ENCODE results near the gene AKAP13. TPM values are rescaled to one million over a fixed set of nuclear protein-coding genes. Genes with fewer than 3 reads are reported as not detected.
"Not testable (repeated sequence)": the region's sequence is repeated elsewhere in the genome, so short reads cannot be mapped to it uniquely, and the experiment has no call there.

The AKAP13 gene
- total RNA-seq, 1 donor from 2014 or later, result 184 TPM

DNA sequence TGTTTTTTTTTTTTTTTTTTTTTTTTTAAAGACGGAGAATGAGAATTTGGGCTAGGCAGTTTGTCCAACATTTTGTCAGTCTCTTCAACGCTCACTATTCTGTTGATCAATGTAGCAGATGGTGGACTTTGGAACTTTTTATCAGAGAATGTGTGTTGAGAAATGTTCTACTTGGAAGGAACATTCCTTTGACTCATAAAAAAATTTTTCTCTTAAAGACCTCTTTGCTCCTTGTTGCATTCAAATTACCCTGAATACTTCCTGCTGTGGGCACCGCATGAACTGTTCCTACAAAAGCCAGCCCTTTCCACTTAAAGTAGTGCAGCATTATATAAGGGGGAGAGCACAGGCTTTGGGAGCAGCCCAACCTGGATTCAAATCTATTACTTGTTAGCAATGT is 182.9 kb downstream of the AKAP13 start:
- no peak for DNase-seq (ENCODE audit: low spot score)

DNA sequence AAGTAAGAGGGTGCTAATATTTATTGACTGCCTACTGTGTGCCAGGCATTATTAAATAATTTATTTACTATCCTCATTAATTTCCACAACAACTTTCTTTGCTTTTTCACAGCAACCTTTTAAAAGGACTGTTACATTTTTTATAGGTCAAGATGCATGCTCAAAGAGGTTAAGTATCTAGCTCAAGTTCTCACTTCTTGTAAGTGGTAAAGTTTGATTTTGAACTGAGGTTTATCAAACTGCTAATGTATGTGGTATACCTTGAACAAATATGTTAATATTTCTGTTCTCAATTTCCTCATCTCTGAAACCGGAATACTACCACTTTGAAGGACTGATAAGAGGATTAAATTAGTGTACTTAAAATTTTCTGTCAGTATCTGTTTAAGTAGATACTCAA is 183.3 kb downstream of the AKAP13 start:
- no peak for DNase-seq (ENCODE audit: low spot score)

- DNase-seq (ENCODE audit: low spot score), result no peak
Observed at GRCh38 chr15:85564686-85565085, 184.3 kb downstream of the AKAP13 start.

DNA sequence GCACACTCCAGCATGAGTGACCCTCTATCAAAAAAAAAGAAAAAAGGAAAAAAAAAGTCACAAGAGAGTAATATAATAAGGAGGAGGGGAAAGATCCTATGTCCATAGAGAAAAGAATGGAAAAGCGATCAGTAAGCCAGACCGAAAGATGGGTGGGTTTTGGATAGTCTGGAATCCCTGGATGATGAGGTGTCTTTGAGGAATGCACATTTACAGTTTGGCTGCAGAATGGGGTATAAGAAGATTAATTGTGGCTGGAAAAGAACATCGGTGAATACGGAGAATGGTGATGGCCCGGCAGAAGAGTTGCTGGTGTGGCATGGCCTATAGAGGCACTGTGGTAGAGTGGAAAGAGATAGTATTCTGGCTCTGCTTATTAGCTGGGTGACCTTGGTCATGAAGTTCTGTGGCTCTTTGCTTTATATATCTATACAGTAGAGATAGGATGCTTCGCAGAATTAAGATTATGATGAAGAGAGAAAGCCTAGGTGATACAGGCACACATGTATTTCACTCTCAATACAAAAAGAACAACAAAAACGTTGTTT is 187.9 kb downstream of the AKAP13 start:
- no peak for DNase-seq (ENCODE audit: low spot score)

GRCh38 chr15:85570336-85570735 is 189.9 kb downstream of the AKAP13 start:
- no peak for DNase-seq (ENCODE audit: low spot score)

DNA sequence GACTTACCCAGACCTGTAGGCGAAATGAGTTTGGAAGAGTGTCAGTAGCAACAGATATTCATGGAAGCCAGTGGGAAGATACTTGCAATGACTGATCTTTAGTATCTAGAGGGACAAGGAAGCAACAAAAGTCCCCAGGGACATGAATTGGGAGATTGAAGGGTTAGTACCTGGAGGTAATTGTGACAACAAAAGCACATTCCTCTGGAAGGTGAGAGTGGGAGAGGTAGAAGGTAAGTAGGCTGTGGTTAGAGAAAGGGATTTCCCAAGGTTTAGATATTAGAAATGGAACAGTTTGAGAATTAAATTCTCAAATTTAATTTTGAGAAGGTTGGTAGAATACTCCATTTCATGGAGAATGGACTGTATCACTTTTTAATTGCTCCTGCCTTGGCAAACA is 191.4 kb downstream of the AKAP13 start:
- no peak for DNase-seq (ENCODE audit: low spot score)

- DNase-seq (ENCODE audit: low spot score), result no peak
Observed at GRCh38 chr15:85576392-85576791, 196.0 kb downstream of the AKAP13 start.

- peak; percentile 75 for DNase-seq (ENCODE audit: low spot score)
Observed at GRCh38 chr15:85578941-85579701, 198.7 kb downstream of the AKAP13 start.

DNA sequence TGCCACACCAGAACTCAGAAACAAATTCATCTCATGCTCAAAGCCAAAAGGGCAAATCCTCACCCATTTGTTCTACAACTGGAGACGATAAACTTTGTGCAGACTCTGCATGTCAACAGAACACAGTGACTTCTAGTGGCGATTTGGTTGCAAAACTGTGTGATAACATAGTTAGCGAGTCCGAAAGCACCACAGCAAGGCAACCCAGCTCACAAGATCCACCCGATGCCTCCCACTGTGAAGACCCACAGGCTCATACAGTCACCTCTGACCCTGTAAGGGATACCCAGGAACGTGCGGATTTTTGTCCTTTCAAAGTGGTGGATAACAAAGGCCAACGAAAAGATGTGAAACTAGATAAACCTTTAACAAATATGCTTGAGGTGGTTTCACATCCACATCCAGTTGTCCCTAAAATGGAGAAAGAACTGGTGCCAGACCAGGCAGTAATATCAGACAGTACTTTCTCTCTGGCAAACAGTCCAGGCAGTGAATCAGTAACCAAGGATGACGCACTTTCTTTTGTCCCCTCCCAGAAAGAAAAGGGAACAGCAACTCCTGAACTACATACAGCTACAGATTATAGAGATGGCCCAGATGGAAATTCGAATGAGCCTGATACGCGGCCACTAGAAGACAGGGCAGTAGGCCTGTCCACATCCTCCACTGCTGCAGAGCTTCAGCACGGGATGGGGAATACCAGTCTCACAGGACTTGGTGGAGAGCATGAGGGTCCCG is 199.7 kb downstream of the AKAP13 start:
- peak; percentile 82 for DNase-seq (ENCODE audit: low spot score)

DNA sequence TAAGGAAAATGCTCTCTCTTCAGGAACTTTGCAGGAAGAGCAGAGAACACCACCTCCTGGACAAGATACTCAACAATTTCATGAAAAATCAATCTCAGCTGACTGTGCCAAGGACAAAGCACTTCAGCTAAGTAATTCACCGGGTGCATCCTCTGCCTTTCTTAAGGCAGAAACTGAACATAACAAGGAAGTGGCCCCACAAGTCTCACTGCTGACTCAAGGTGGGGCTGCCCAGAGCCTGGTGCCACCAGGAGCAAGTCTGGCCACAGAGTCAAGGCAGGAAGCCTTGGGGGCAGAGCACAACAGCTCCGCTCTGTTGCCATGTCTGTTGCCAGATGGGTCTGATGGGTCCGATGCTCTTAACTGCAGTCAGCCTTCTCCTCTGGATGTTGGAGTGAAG is 200.5 kb downstream of the AKAP13 start:
- peak; percentile 86 for DNase-seq (ENCODE audit: low spot score)

- DNase-seq (ENCODE audit: low spot score), result peak; percentile 66
Observed at GRCh38 chr15:85581495-85581894, 201.1 kb downstream of the AKAP13 start.

- peak; percentile 72 for DNase-seq (ENCODE audit: low spot score)
Observed at GRCh38 chr15:85582131-85583079, 202.0 kb downstream of the AKAP13 start.

DNA sequence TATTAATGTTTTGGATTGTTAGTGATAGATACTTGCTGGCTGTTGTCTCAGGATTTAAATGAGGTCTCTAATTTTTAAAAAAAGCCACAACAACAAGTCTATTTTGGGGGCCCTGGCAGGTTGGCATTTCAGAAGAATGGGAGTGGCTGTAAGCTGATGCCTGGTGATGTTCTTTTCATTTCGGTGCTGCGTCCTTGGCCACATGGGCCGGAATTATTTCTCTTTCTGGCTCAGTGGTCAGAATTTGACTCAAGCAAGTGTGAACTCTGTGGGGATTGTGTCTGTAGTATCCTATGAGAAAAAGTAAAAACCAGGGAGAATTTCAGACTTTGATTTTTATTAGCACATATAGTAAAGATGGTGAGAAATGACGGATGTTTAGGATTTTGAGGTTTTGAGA is 203.0 kb downstream of the AKAP13 start:
- no peak for DNase-seq (ENCODE audit: low spot score)

- peak; percentile 53 for DNase-seq (ENCODE audit: low spot score)
Observed at GRCh38 chr15:85583923-85584390, 203.6 kb downstream of the AKAP13 start.

DNA sequence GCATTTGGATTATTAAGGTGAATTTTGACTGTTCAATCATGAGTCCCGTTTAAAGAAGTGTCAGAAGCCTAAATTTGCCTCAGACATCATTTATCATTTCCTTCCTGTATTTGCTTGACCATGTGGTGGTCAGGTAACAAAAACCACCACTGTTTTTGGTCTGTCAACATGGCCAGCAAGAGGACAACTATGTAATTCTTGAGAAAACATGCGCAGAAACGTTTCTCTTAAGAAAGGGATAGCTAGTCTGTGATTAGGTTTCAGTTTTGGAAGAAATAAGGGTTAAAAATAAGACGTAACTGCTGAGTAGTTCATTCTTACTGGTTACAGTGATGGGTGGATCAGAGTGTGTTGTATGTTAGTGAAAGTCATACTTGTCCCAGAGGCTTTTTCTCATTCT is 204.5 kb downstream of the AKAP13 start:
- DNase-seq (ENCODE audit: low spot score), result no peak

DNA sequence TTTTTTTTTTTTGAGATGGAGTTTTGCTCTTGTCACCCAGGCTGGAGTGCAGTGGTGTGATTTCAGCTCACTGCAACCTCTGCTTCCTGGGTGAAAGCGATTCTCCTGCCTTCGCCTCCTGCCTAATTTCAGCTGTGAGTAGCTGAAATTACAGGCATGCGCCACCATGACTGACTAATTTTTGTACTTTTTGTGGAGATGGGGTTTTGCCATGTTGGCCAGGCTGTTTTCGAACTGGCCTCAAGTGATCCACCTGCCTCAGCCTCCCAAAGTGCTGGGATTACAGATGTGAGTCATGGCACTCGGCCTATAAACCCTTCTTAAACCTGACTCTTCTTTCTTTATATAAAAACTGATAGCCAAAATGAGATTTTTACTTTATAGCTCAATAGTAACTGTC is 205.8 kb downstream of the AKAP13 start:
- DNase-seq (ENCODE audit: low spot score), result not testable (repeated sequence)

DNA sequence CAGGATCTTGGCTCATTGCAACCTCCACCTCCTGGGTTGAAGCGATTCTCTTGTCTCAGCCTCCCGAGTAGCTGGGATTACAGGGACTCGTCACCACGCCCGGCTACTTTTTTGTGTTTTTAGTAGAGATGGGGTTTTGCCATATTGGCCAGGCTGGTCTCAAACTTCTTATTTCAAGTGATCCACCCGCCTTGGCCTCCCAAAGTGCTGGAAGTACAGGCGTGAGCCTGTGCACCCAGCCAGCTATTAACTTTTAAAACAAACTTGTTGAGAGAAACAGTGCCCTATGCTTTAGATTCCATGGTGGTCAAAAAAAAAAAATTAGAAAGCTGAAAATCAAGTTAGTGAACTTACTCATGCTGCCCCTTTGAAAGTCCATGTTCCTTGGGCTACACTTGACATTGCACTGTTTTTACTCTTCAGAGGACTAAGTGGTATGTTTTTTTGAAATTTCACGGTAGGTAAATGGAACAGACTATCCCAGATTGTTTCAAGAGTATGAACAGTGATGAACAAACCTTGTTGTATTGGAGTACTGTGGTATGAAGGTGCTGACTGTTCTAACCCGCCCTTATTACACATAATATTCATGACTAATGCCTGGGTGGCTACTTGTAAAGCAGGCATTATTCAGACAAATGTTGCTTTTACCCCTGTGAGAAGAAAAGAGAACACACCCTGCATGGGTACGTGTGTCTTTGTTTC is 207.5 kb downstream of the AKAP13 start:
- DNase-seq (ENCODE audit: low spot score), result no peak

DNA sequence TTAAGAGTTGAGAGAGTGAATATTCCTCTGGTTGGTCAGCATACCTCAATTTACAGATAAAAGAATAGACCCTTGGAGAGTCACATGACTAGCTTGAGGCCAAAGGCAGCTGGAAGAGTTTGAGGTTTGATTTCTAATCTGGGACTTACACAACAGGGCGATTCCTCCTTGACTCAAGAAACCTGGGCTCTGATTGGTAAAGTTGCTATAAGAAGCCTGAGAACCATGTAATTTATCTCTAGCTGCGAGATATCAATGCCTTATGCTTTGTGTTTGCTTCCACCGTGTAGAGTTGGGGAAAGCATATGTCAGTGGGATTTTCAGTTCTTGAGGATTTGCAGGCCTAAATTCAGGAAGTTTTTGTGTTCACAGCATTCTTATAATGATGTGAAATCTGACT is 208.3 kb downstream of the AKAP13 start:
- no peak for DNase-seq (ENCODE audit: low spot score)

DNA sequence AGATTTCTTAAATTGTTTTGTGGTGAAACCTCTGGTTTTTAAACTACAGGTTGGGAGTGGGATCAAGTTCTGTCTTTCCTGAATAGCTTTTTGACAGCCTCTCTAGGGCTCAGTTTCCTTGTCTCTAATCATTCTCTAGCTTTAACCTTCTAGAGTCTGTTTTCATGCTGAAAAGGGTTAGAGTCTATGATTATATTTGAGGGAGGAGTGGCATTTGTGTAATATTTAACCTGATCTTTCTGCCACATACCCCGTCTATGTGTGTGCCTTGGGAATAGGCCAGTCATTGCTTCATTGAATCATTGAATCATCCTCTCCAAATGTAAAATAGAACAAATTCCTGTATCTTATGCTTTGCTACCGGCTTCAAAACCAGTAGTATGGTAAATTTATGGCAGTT is 209.4 kb downstream of the AKAP13 start:
- no peak for DNase-seq (ENCODE audit: low spot score)

DNA sequence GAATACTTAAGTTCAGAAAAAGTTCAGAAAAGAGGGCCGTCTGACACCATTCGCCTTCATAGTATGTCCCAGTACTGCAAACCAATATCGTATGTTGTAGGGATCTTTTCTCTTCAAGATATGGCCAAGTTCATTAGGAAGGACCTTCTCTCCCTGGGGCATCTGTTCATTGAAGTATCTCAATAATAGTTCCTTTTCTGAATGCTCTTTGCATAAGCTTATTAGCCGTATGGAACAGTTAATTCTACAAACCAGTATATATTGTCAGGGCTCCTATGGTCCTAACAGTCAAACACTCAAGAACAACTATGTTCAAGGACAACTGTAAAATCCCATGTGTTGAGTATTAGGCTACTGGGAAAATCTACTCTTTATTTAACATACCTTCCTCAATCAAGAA is 211.2 kb downstream of the AKAP13 start:
- DNase-seq (ENCODE audit: low spot score), result no peak

- DNase-seq (ENCODE audit: low spot score), result no peak
Observed at GRCh38 chr15:85592148-85592547, 211.7 kb downstream of the AKAP13 start.
